MCF 10A (cell line): ENCODE results near the gene CLPX. TPM values are rescaled to one million over a fixed set of nuclear protein-coding genes. Genes with fewer than 3 reads are reported as not detected.

Experiments used
- BruUV-seq: library from RNA; stranded (reverse); fragments of 400-500 nt; replicated peaks from 2 replicates; lab custom pipeline; 2021; lab: Mats Ljungman, UMichigan
- CTCF ChIA-PET: fragments of 300-600 bp; sonication (Branson Sonifier 250); formaldehyde crosslinking; extraction: SDS; loops from one replicate; lab custom pipeline; 2021; ENCODE audit warnings: antibody characterized with exemption, inconsistent platforms; lab: Yijun Ruan, JAX
- POLR2A ChIA-PET: fragments of 300-600, 350-650 bp; sonication (Branson Sonifier 250); formaldehyde crosslinking; extraction: SDS; loops from one replicate; lab custom pipeline; 2020; ENCODE audit warnings: antibody characterized with exemption, inconsistent platforms; lab: Yijun Ruan, JAX
- DNase-seq: peaks from one replicate; pipeline ENCODE4 v3.0.0-alpha.2; 2018; ENCODE audit not compliant: unreplicated experiment
- H3K27ac Mint-ChIP-seq: one replicate; pipeline ENCODE4 v1.8.0; 2022; ENCODE audit warnings: mild to moderate bottlenecking, low read depth, mixed read lengths; ENCODE audit not compliant: unreplicated experiment
- H3K27me3 Mint-ChIP-seq: one replicate; pipeline ENCODE4 v1.8.0; 2022; ENCODE audit warnings: mixed read lengths; ENCODE audit not compliant: insufficient read depth, unreplicated experiment
- H3K36me3 Mint-ChIP-seq: one replicate; pipeline ENCODE4 v1.8.0; 2022; ENCODE audit warnings: mild to moderate bottlenecking, moderate library complexity, mixed read lengths; ENCODE audit not compliant: insufficient read depth, unreplicated experiment
- H3K4me1 Mint-ChIP-seq: one replicate; pipeline ENCODE4 v1.8.0; 2022; ENCODE audit warnings: mixed read lengths; ENCODE audit not compliant: insufficient read depth, unreplicated experiment
- H3K4me3 Mint-ChIP-seq: one replicate; pipeline ENCODE4 v1.8.0; 2022; ENCODE audit warnings: mild to moderate bottlenecking, moderate library complexity, mixed read lengths; ENCODE audit not compliant: unreplicated experiment
- H3K9me3 Mint-ChIP-seq: one replicate; pipeline ENCODE4 v1.8.0; 2022; ENCODE audit warnings: mixed read lengths; ENCODE audit not compliant: unreplicated experiment
- CTCF ChIP-seq: fragments of 200-600 bp; IDR thresholded peaks from one replicate; pipeline ENCODE4 v1.8.0; 2022; ENCODE audit warnings: antibody characterized with exemption, mild to moderate bottlenecking; ENCODE audit not compliant: unreplicated experiment
- intact Hi-C: fragments of 100-400 bp; cut with micrococcal nuclease; formaldehyde crosslinking; loops from 2 replicates; pipeline ENCODE4 v1.14.1; 2022
- total RNA-seq: library from RNA; stranded (reverse); gene quantifications from 2 replicates; pipeline ENCODE4 v1.2.3, GENCODE V29; 2022

CLPX gene
- total RNA-seq, 1 experiment from 2014 or later, result 48.9 TPM

- no peaks in the 10 kb centered on the region for H3K27me3 Mint-ChIP-seq
- H3K4me1 Mint-ChIP-seq, result no peaks in the 10 kb centered on the region
- no TSS peak for BruUV-seq
- no peak overlapping the region for H3K4me3 Mint-ChIP-seq
- ChIA-PET CTCF (interaction anchor here (1.0 to 3.7 kb wide), 4 partner anchors 10 to 96 kb away, joined by 3 to 12 read pairs (median 5); partner anchors contain the start of genes CILP and PARP16), POLR2A (interaction anchor here (1.5 kb wide), 1 partner anchor 85 kb away, joined by 5 read pairs; the partner anchor contains the start of gene PARP16)
- no peak for TF ChIP-seq CTCF
- DNase-seq, result no peak
- no peaks in the 10 kb centered on the region for H3K36me3 Mint-ChIP-seq
- no peak overlapping the region for H3K27ac Mint-ChIP-seq
- H3K9me3 Mint-ChIP-seq, result no peaks in the 10 kb centered on the region
- intact Hi-C loops, result no loop called here
These were observed 16.8 kb upstream of the CLPX start for GRCh38 chr15:65201918-65202317.

- Mint-ChIP-seq H3K27me3 (no peaks in the 10 kb centered on the region), H3K4me3 (no peak overlapping the region), H3K27ac (no peak overlapping the region), H3K4me1 (no peaks in the 10 kb centered on the region), H3K36me3 (no peaks in the 10 kb centered on the region), H3K9me3 (no peaks in the 10 kb centered on the region)
- no peak for TF ChIP-seq CTCF
- intact Hi-C loops, result no loop called here
- CTCF ChIA-PET, result interaction anchor here (0.6 kb wide), 1 partner anchor 18 kb away, joined by 3 read pairs; no protein-coding TSS in a partner anchor
- POLR2A ChIA-PET, result no interaction called here
- no TSS peak for BruUV-seq
- DNase-seq, result no peak
These were observed 13.4 kb upstream of the CLPX start for GRCh38 chr15:65198571-65198970.

DNA sequence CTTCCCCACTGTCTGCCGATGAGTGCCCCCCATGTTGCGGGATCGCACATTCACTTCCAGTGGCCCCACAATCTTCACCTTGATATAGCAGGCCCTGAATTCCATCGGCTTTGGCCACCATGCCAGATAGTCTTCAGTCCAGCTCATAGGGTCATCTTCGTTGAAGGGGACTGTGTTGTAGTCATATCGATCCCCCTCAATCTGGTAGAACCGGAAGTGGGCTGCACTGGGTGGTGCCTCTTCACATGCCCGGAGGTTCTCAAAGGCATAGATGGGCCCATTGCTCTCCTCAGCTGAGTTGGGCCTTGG is 12.1 kb upstream of the CLPX start:
- CTCF ChIA-PET, result interaction anchor here (0.7 to 1.2 kb wide), 3 partner anchors 8 to 74 kb away, joined by 3 read pairs; no protein-coding TSS in a partner anchor
- POLR2A ChIA-PET, result no interaction called here
- no TSS peak for BruUV-seq
- Mint-ChIP-seq H3K4me1 (no peaks in the 10 kb centered on the region), H3K27me3 (no peaks in the 10 kb centered on the region), H3K4me3 (no peak overlapping the region), H3K27ac (no peak overlapping the region), H3K36me3 (no peaks in the 10 kb centered on the region), H3K9me3 (no peaks in the 10 kb centered on the region)
- no peak for DNase-seq
- no peak for TF ChIP-seq CTCF
- intact Hi-C loops, result no loop called here

DNA sequence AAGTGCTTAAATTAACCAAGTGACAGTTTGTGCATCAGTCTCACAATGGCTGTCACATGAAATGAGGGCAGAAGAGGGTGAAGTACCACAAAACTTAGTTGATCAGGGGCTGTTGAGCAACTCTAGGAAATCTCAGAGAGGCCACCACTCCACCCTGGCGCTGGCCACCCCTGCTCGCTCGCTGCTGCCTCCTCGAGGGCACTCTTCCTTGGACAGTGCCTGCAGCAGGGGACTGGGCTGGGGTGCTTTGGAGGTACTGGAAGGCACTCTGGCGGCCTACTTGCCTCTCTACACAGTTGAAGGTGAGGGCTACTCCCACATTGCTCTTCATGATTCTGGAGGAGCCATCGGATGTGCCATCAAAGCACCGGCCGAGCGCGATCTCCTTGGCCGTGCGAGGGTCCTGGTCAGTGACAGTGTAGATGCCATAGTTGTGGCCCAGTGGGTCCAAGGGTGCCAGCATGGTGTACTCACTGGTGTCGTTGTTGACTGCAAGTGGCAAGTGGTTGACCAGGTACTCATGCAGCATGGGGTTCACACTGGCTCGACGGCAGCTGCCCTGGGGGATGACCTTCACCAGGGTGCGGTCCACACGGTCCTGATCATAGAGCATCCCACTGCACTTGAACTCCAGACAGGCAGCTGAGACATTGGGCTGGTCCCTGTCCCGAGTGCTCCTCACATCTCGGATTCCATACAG is 11.6 kb upstream of the CLPX start:
- no peak for TF ChIP-seq CTCF
- H3K27ac Mint-ChIP-seq, result no peak overlapping the region
- H3K4me3 Mint-ChIP-seq, result no peak overlapping the region
- H3K36me3 Mint-ChIP-seq, result no peaks in the 10 kb centered on the region
- DNase-seq, result no peak
- BruUV-seq, result no TSS peak
- H3K9me3 Mint-ChIP-seq, result no peaks in the 10 kb centered on the region
- intact Hi-C loops, result no loop called here
- CTCF ChIA-PET, result interaction anchor here (0.7 to 1.2 kb wide), 3 partner anchors 7 to 74 kb away, joined by 3 read pairs; no protein-coding TSS in a partner anchor
- POLR2A ChIA-PET, result interaction anchor here (0.6 kb wide), 1 partner anchor 108 kb away, joined by 3 read pairs; the partner anchor contains the start of gene RNU5B-1
- no peaks in the 10 kb centered on the region for H3K4me1 Mint-ChIP-seq
- no peaks in the 10 kb centered on the region for H3K27me3 Mint-ChIP-seq
